CMK (cell line): ENCODE measurements around the gene OPCML.
A peak's percentile ranks its signal among the peaks of the same experiment; 100 is the strongest.

Experiments
- DNase-seq: peaks from one replicate; pipeline ENCODE4 v3.0.0-alpha.2; 2010; ENCODE audit warnings: low read depth

OPCML gene

GRCh38 chr11:132846075-132846474 is 686.2 kb downstream of the OPCML start:
- DNase-seq, result no peak

- no peak for DNase-seq
Observed at GRCh38 chr11:132844956-132845696, 687.2 kb downstream of the OPCML start.

- DNase-seq, result no peak
Observed at GRCh38 chr11:132840660-132841059, 691.6 kb downstream of the OPCML start.

- DNase-seq, result no peak
Observed at GRCh38 chr11:132840191-132840590, 692.1 kb downstream of the OPCML start.

- DNase-seq, result no peak
Observed at GRCh38 chr11:132839236-132839945, 692.9 kb downstream of the OPCML start.

- peak; percentile 34 for DNase-seq
Observed at GRCh38 chr11:132838627-132839026, 693.7 kb downstream of the OPCML start.

- DNase-seq, result no peak
Observed at GRCh38 chr11:132831272-132831671, 701.0 kb downstream of the OPCML start.

- DNase-seq, result no peak
Observed at GRCh38 chr11:132824642-132825041, 707.7 kb downstream of the OPCML start.

GRCh38 chr11:132822276-132822675 is 710.0 kb downstream of the OPCML start:
- DNase-seq, result no peak

- no peak for DNase-seq
Observed at GRCh38 chr11:132821499-132821898, 710.8 kb downstream of the OPCML start.

GRCh38 chr11:132821014-132821413 is 711.3 kb downstream of the OPCML start:
- DNase-seq, result no peak

GRCh38 chr11:132818951-132819350 is 713.4 kb downstream of the OPCML start:
- no peak for DNase-seq

- no peak for DNase-seq
Observed at GRCh38 chr11:132817387-132817786, 714.9 kb downstream of the OPCML start.

- no peak for DNase-seq
Observed at GRCh38 chr11:132814410-132814809, 717.9 kb downstream of the OPCML start.

GRCh38 chr11:132811649-132812048 is 720.7 kb downstream of the OPCML start:
- no peak for DNase-seq

GRCh38 chr11:132809070-132809469 is 723.2 kb downstream of the OPCML start:
- DNase-seq, result no peak

- no peak for DNase-seq
Observed at GRCh38 chr11:132804258-132804657, 728.0 kb downstream of the OPCML start.

- DNase-seq, result no peak
Observed at GRCh38 chr11:132803436-132803835, 728.9 kb downstream of the OPCML start.

- no peak for DNase-seq
Observed at GRCh38 chr11:132802947-132803346, 729.4 kb downstream of the OPCML start.

GRCh38 chr11:132793831-132794230 is 738.5 kb downstream of the OPCML start:
- DNase-seq, result no peak

GRCh38 chr11:132792341-132793140 is 739.8 kb downstream of the OPCML start:
- no peak for DNase-seq

GRCh38 chr11:132790971-132791370 is 741.3 kb downstream of the OPCML start:
- no peak for DNase-seq

- no peak for DNase-seq
Observed at GRCh38 chr11:132790466-132790865, 741.8 kb downstream of the OPCML start.
